ENCODE results near the gene UBAC2. TPM values are rescaled to one million over a fixed set of nuclear protein-coding genes. Genes with fewer than 3 reads are reported as not detected.

Gene UBAC2
- total RNA-seq, 1 donor from 2014 or later, result 87.7 TPM

DNA sequence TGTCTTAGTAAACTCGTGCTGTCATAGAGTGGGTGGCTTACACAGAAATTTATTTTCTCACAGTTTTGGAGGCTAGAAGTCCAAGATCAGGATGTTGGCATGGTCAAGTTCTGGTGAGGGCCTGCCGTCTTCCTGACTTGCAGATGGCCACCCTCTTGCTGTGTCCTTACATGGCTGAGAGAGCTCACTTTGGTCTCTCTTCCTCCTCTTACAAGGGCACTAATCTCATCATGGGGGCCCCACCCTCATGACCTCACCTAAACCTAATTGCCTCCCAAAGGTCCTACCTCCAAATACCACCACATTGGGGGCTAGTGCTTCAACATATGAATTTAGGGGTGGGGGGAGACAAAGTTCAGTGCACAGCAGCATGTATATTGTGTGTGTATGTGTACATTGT, 71.8 kb downstream of the UBAC2 start:
- TF ChIP-seq EZH2 (IDR thresholded peaks at IDR 0.05) (no peak), EZH2phosphoT487 (IDR thresholded peaks at IDR 0.05) (no peak)
- TF ChIP-seq, protein P1, sequence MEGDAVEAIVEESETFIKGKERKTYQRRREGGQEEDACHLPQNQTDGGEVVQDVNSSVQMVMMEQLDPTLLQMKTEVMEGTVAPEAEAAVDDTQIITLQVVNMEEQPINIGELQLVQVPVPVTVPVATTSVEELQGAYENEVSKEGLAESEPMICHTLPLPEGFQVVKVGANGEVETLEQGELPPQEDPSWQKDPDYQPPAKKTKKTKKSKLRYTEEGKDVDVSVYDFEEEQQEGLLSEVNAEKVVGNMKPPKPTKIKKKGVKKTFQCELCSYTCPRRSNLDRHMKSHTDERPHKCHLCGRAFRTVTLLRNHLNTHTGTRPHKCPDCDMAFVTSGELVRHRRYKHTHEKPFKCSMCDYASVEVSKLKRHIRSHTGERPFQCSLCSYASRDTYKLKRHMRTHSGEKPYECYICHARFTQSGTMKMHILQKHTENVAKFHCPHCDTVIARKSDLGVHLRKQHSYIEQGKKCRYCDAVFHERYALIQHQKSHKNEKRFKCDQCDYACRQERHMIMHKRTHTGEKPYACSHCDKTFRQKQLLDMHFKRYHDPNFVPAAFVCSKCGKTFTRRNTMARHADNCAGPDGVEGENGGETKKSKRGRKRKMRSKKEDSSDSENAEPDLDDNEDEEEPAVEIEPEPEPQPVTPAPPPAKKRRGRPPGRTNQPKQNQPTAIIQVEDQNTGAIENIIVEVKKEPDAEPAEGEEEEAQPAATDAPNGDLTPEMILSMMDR (IDR thresholded peaks at IDR 0.05), result no peak
- no peak overlapping the region for H3K27ac ChIP-seq
- no peaks in the 10 kb centered on the region for H3K79me2 ChIP-seq (ENCODE audit: low read depth)
- no peak overlapping the region for H3K4me3 ChIP-seq
- H3K4me2 ChIP-seq, result no peak overlapping the region
- H3K4me1 ChIP-seq, result peaks cover under 1% of the 10 kb centered on the region
- peaks cover 2% of the 10 kb centered on the region for H4K20me1 ChIP-seq (ENCODE audit: low read depth)
- H3K9me3 ChIP-seq (ENCODE audit: low read depth), result no peaks in the 10 kb centered on the region
- DNase-seq (ENCODE audit: low spot score), result no peak
- H2AFZ ChIP-seq (replicated peaks), result no peak overlapping the region
- H3K9ac ChIP-seq, result no peak overlapping the region
- peaks cover 3% of the 10 kb centered on the region for H3K9me3 Mint-ChIP-seq
- H3K4me3 Mint-ChIP-seq, result peak overlapping the region; percentile 14
- no peaks in the 10 kb centered on the region for H3K27me3 ChIP-seq
- H3K27ac Mint-ChIP-seq, result no peak overlapping the region
- H3K4me1 Mint-ChIP-seq, result no peaks in the 10 kb centered on the region
- peaks cover 15% of the 10 kb centered on the region for H3K36me3 Mint-ChIP-seq
- peaks cover 3% of the 10 kb centered on the region for H3K27me3 Mint-ChIP-seq (ENCODE audit: insufficient read depth, low read depth)
- H3K36me3 ChIP-seq, result no peaks in the 10 kb centered on the region
- no peaks in the 10 kb centered on the region for H3F3A ChIP-seq (ENCODE audit: low read depth)

- H3K4me1 Mint-ChIP-seq, result no peaks in the 10 kb centered on the region
- Histone ChIP-seq H3K79me2 (ENCODE audit: low read depth) (no peaks in the 10 kb centered on the region), H3K9me3 (ENCODE audit: low read depth) (no peaks in the 10 kb centered on the region), H3K27me3 (no peaks in the 10 kb centered on the region), H2AFZ (replicated peaks) (no peak overlapping the region), H3K4me3 (no peak overlapping the region), H3K9ac (no peak overlapping the region), H3K4me2 (no peak overlapping the region), H3K4me1 (peaks cover 5% of the 10 kb centered on the region), H3K36me3 (no peaks in the 10 kb centered on the region), H4K20me1 (ENCODE audit: low read depth) (peaks cover 3% of the 10 kb centered on the region), H3K27ac (no peak overlapping the region), H3F3A (ENCODE audit: low read depth) (no peaks in the 10 kb centered on the region)
- H3K27me3 Mint-ChIP-seq (ENCODE audit: insufficient read depth, low read depth), result peaks cover 5% of the 10 kb centered on the region
- H3K36me3 Mint-ChIP-seq, result peaks cover 18% of the 10 kb centered on the region
- H3K27ac Mint-ChIP-seq, result no peak overlapping the region
- no peak overlapping the region for H3K4me3 Mint-ChIP-seq
- peaks cover 3% of the 10 kb centered on the region for H3K9me3 Mint-ChIP-seq
- TF ChIP-seq, protein P1 (IDR thresholded peaks at IDR 0.05), result no peak
- TF ChIP-seq EZH2phosphoT487 (IDR thresholded peaks at IDR 0.05), result no peak
- no peak for TF ChIP-seq EZH2 (IDR thresholded peaks at IDR 0.05)
- DNase-seq (ENCODE audit: low spot score), result no peak
Observed at GRCh38 chr13:99273128-99273527, 72.5 kb downstream of the UBAC2 start.

DNA sequence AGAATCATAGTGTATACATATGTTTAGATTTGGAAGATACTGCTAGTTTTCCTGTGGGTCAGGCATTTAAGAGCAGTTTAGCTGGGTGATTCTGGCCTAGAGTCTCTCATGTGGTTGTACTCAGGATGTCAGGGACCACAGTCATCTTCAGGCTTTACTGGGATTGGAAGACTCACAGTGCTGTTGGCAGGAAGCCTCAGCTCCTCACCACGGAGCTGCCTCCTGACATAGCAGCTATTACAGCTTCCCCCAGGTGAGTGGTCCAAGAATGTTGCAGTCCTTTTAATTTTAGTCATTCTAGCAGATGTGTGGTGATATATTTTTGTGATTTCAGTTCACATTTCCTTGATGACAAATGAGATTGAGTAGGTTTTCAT, 74.4 kb downstream of the UBAC2 start:
- peaks cover 19% of the 10 kb centered on the region for H4K20me1 ChIP-seq (ENCODE audit: low read depth)
- Mint-ChIP-seq H3K9me3 (peaks cover 3% of the 10 kb centered on the region), H3K4me1 (peaks cover 6% of the 10 kb centered on the region), H3K4me3 (no peak overlapping the region), H3K27ac (no peak overlapping the region), H3K36me3 (peaks cover 23% of the 10 kb centered on the region), H3K27me3 (ENCODE audit: insufficient read depth, low read depth) (peaks cover 5% of the 10 kb centered on the region)
- no peak overlapping the region for H3K9ac ChIP-seq
- H3K4me1 ChIP-seq, result peaks cover 19% of the 10 kb centered on the region
- no peaks in the 10 kb centered on the region for H3K36me3 ChIP-seq
- no peak overlapping the region for H3K27ac ChIP-seq
- TF ChIP-seq, protein P1 (IDR thresholded peaks at IDR 0.05), result no peak
- TF ChIP-seq EZH2phosphoT487 (IDR thresholded peaks at IDR 0.05) (no peak), EZH2 (IDR thresholded peaks at IDR 0.05) (no peak)
- no peak overlapping the region for H2AFZ ChIP-seq (replicated peaks)
- H3F3A ChIP-seq (ENCODE audit: low read depth), result peaks cover 4% of the 10 kb centered on the region
- H3K4me2 ChIP-seq, result no peak overlapping the region
- no peaks in the 10 kb centered on the region for H3K9me3 ChIP-seq (ENCODE audit: low read depth)
- no peak for DNase-seq (ENCODE audit: low spot score)
- no peaks in the 10 kb centered on the region for H3K79me2 ChIP-seq (ENCODE audit: low read depth)
- H3K27me3 ChIP-seq, result no peaks in the 10 kb centered on the region
- H3K4me3 ChIP-seq, result no peak overlapping the region

Measured in neural progenitor cell (in vitro differentiated cells).